ENCODE results near the gene EDN1.

The EDN1 gene

GRCh38 chr6:12280458-12280857 is 9.7 kb upstream of the EDN1 start:
- H3K9ac ChIP-seq (ENCODE audit: low read length): no peak overlapping the region
- no peaks in the 10 kb centered on the region for H3K36me3 ChIP-seq (replicated peaks; ENCODE audit: insufficient read depth, low read length)
- H3K4me3 ChIP-seq (ENCODE audit: low read length): no peak overlapping the region
- no peak overlapping the region for H3K4me2 ChIP-seq (ENCODE audit: low read depth, low read length)
- H3F3A ChIP-seq (ENCODE audit: insufficient read depth, low read length): no peaks in the 10 kb centered on the region
- no peaks in the 10 kb centered on the region for H4K20me1 ChIP-seq (ENCODE audit: insufficient read depth, low read length)
- no peaks in the 10 kb centered on the region for H3K4me1 ChIP-seq (ENCODE audit: low read length)
- H2AFZ ChIP-seq (ENCODE audit: low read length): no peak overlapping the region
- H3K79me2 ChIP-seq (ENCODE audit: low read length): no peaks in the 10 kb centered on the region
- no peak for DNase-seq
- no peaks in the 10 kb centered on the region for H3K27me3 ChIP-seq (replicated peaks; ENCODE audit: insufficient read depth, low read length)
- H3K27ac ChIP-seq (ENCODE audit: low read length): no peak overlapping the region
- no peaks in the 10 kb centered on the region for H3K9me3 ChIP-seq (replicated peaks; ENCODE audit: insufficient read depth, low read length)
- TF ChIP-seq EZH2phosphoT487 (IDR thresholded peaks at IDR 0.05; ENCODE audit: low read length): no peak
- no peak for TF ChIP-seq EZH2 (optimal IDR thresholded peaks at IDR 0.05; ENCODE audit: low read depth, low read length)
- no peak for TF ChIP-seq CTCF (IDR thresholded peaks at IDR 0.05; ENCODE audit: low read length)
- H3K9me2 ChIP-seq (replicated peaks; ENCODE audit: insufficient read depth, low read length): no peaks in the 10 kb centered on the region

GRCh38 chr6:12280902-12281301 is 9.3 kb upstream of the EDN1 start:
- Histone ChIP-seq H3F3A (ENCODE audit: insufficient read depth, low read length) (no peaks in the 10 kb centered on the region), H4K20me1 (ENCODE audit: insufficient read depth, low read length) (no peaks in the 10 kb centered on the region), H3K9ac (ENCODE audit: low read length) (no peak overlapping the region), H3K4me3 (ENCODE audit: low read length) (no peak overlapping the region), H3K27me3 (replicated peaks; ENCODE audit: insufficient read depth, low read length) (no peaks in the 10 kb centered on the region), H3K4me2 (ENCODE audit: low read depth, low read length) (no peak overlapping the region), H3K36me3 (replicated peaks; ENCODE audit: insufficient read depth, low read length) (no peaks in the 10 kb centered on the region), H3K9me2 (replicated peaks; ENCODE audit: insufficient read depth, low read length) (no peaks in the 10 kb centered on the region), H3K9me3 (replicated peaks; ENCODE audit: insufficient read depth, low read length) (no peaks in the 10 kb centered on the region), H2AFZ (ENCODE audit: low read length) (no peak overlapping the region), H3K79me2 (ENCODE audit: low read length) (no peaks in the 10 kb centered on the region), H3K4me1 (ENCODE audit: low read length) (no peaks in the 10 kb centered on the region), H3K27ac (ENCODE audit: low read length) (no peak overlapping the region)
- TF ChIP-seq EZH2phosphoT487 (IDR thresholded peaks at IDR 0.05; ENCODE audit: low read length) (no peak), EZH2 (optimal IDR thresholded peaks at IDR 0.05; ENCODE audit: low read depth, low read length) (no peak), CTCF (IDR thresholded peaks at IDR 0.05; ENCODE audit: low read length) (no peak)
- DNase-seq: no peak

GRCh38 chr6:12283904-12284303 is 6.3 kb upstream of the EDN1 start:
- no peak overlapping the region for H3K4me3 ChIP-seq (ENCODE audit: low read length)
- H2AFZ ChIP-seq (ENCODE audit: low read length): no peak overlapping the region
- H3K36me3 ChIP-seq (replicated peaks; ENCODE audit: insufficient read depth, low read length): no peaks in the 10 kb centered on the region
- no peaks in the 10 kb centered on the region for H4K20me1 ChIP-seq (ENCODE audit: insufficient read depth, low read length)
- H3K9me3 ChIP-seq (replicated peaks; ENCODE audit: insufficient read depth, low read length): no peaks in the 10 kb centered on the region
- H3K9ac ChIP-seq (ENCODE audit: low read length): no peak overlapping the region
- no peak for DNase-seq
- no peaks in the 10 kb centered on the region for H3K27me3 ChIP-seq (replicated peaks; ENCODE audit: insufficient read depth, low read length)
- no peaks in the 10 kb centered on the region for H3K4me1 ChIP-seq (ENCODE audit: low read length)
- H3K9me2 ChIP-seq (replicated peaks; ENCODE audit: insufficient read depth, low read length): no peaks in the 10 kb centered on the region
- H3K79me2 ChIP-seq (ENCODE audit: low read length): no peaks in the 10 kb centered on the region
- H3K4me2 ChIP-seq (ENCODE audit: low read depth, low read length): no peak overlapping the region
- TF ChIP-seq CTCF (IDR thresholded peaks at IDR 0.05; ENCODE audit: low read length): no peak
- TF ChIP-seq EZH2 (optimal IDR thresholded peaks at IDR 0.05; ENCODE audit: low read depth, low read length): no peak
- no peak for TF ChIP-seq EZH2phosphoT487 (IDR thresholded peaks at IDR 0.05; ENCODE audit: low read length)
- H3K27ac ChIP-seq (ENCODE audit: low read length): no peak overlapping the region
- H3F3A ChIP-seq (ENCODE audit: insufficient read depth, low read length): no peaks in the 10 kb centered on the region
